HCT116 (cell line): Measurements from ENCODE around the gene ATP6V1E1. TPM values are rescaled to one million over a fixed set of nuclear protein-coding genes. Genes with fewer than 3 reads are reported as not detected.

Experiments used
- ATAC-seq: fragments of 200-7000 bp; cut with Tn5 transposase; 2 replicates; pipeline ENCODE4 v1.9.1; 2020; ENCODE audit warnings: mild to moderate bottlenecking, moderate library complexity
- BruUV-seq: library from RNA; stranded (reverse); fragments of 400-500 nt; replicated peaks from 2 replicates; lab custom pipeline; 2021; lab: Mats Ljungman, UMichigan
- CTCF ChIA-PET: fragments of 300-600 bp; sonication (Branson Sonifier 250); formaldehyde crosslinking; loops from one replicate; lab custom pipeline; 2021; ENCODE audit warnings: antibody characterized with exemption; lab: Charles Lee
- POLR2A ChIA-PET: fragments of 300-600, 350-600 bp; sonication (Branson Sonifier 250); formaldehyde crosslinking; loops from one replicate; lab custom pipeline; 2021; ENCODE audit warnings: antibody characterized with exemption; lab: Charles Lee
- RAD21 ChIA-PET, 2 experiments: fragments of 300-600 bp; sonication (Branson Sonifier 250); formaldehyde crosslinking; loops; one replicate each; lab custom pipeline; 2023; ENCODE audit warnings: low total read pairs in 2 of 2; ENCODE audit not compliant: uncharacterized antibody in 2 of 2, unreplicated experiment in 2 of 2, low non-redundant PET in 1 of 2; lab: Charles Lee
- DNase-seq: peaks from one replicate; pipeline ENCODE4 v3.0.0-alpha.2; 2010; ENCODE audit warnings: low read depth, low spot score
- H2AFZ ChIP-seq: fragments of 200-600 bp; shearing (Covaris generic), sonication (generic); 2 replicates; pipeline ENCODE4 v1.6.1; 2017; ENCODE audit warnings: low read depth, mixed run types, mixed read lengths, antibody characterized with exemption, low read length; ENCODE audit not compliant: poor library complexity, severe bottlenecking
- H3K27ac ChIP-seq: 2 replicates; pipeline ENCODE4 v1.5.1; 2012; ENCODE audit warnings: low read depth, low read length
- H3K27me3 ChIP-seq: fragments of 200-600 bp; sonication (generic); 2 replicates; pipeline ENCODE4 v1.6.1; 2016; ENCODE audit warnings: mixed run types, low read length, mixed read lengths; ENCODE audit not compliant: insufficient read depth
- H3K36me3 ChIP-seq, 2 experiments: fragments of 200-500 bp in 1 of 2; fragments of 200-600 bp in 1 of 2; sonication (Bioruptor generic) in 1 of 2; sonication (generic) in 1 of 2; 2 replicates each; pipeline versions ENCODE4 v1.5.1 to v1.6.1; 2014 to 2016; ENCODE audit warnings: low read length in 2 of 2, inconsistent platforms in 1 of 2, mixed read lengths in 1 of 2, mixed run types in 1 of 2; ENCODE audit not compliant: insufficient read depth in 2 of 2, control insufficient read depth in 1 of 2
- H3K4me1 ChIP-seq, 2 experiments: fragments of 200-600 bp in 1 of 2; sonication (generic) in 1 of 2; 2 replicates each; pipeline versions ENCODE4 v1.5.1 to v1.6.1; 2012 to 2017; ENCODE audit warnings: low read length in 2 of 2, inconsistent platforms in 1 of 2, mild to moderate bottlenecking in 1 of 2, mixed read lengths in 1 of 2, mixed run types in 1 of 2, moderate library complexity in 1 of 2; ENCODE audit not compliant: insufficient read depth in 2 of 2, control insufficient read depth in 1 of 2
- H3K4me2 ChIP-seq: fragments of 200-600 bp; sonication (generic); 2 replicates; pipeline ENCODE4 v1.6.1; 2017; ENCODE audit warnings: mixed run types, low read length, mixed read lengths
- H3K4me3 ChIP-seq, 2 experiments: fragments of 200-600 bp in 1 of 2; sonication (generic) in 1 of 2; replicated peaks in 1 of 2; 2 replicates each; pipeline ENCODE4 v1.5.1; 2011 to 2016; ENCODE audit warnings: low read length in 2 of 2, control low read depth in 1 of 2, low read depth in 1 of 2, mild to moderate bottlenecking in 1 of 2, mixed read lengths in 1 of 2, mixed run types in 1 of 2
- H3K79me2 ChIP-seq: fragments of 200-600 bp; sonication (generic); 2 replicates; pipeline ENCODE4 v1.6.1; 2017; ENCODE audit warnings: mild to moderate bottlenecking, mixed run types, low read length, moderate library complexity, mixed read lengths; ENCODE audit not compliant: insufficient read depth
- H3K9ac ChIP-seq: fragments of 200-600 bp; sonication (generic); 2 replicates; pipeline ENCODE4 v1.6.1; 2016; ENCODE audit warnings: low read length, mixed read lengths
- H3K9me2 ChIP-seq: fragments of 200-600 bp; sonication (generic), shearing (Covaris generic); 2 replicates; pipeline ENCODE4 v1.6.1; 2017; ENCODE audit warnings: mixed run types, mild to moderate bottlenecking, moderate library complexity; ENCODE audit not compliant: insufficient read depth
- H3K9me3 ChIP-seq, 2 experiments: fragments of 200-500 bp in 1 of 2; fragments of 200-600 bp in 1 of 2; sonication (Bioruptor generic) in 1 of 2; sonication (generic) in 1 of 2; 2 replicates each; pipeline ENCODE4 v1.6.1; 2014 to 2017; ENCODE audit warnings: low read length in 2 of 2, mixed read lengths in 2 of 2, inconsistent platforms in 1 of 2, low read depth in 1 of 2, mild to moderate bottlenecking in 1 of 2, mixed run types in 1 of 2, moderate library complexity in 1 of 2; ENCODE audit not compliant: control insufficient read depth in 1 of 2, insufficient read depth in 1 of 2
- H4K20me1 ChIP-seq: fragments of 200-600 bp; sonication (generic), shearing (Covaris generic); 2 replicates; pipeline ENCODE4 v1.6.1; 2017; ENCODE audit warnings: mixed run types, mild to moderate bottlenecking, moderate library complexity; ENCODE audit not compliant: insufficient read depth
- CBX3 ChIP-seq: IDR thresholded peaks from 2 replicates; pipeline ENCODE4 v1.6.1; 2012; ENCODE audit warnings: low read depth
- EGR1 ChIP-seq: IDR thresholded peaks from 2 replicates; pipeline ENCODE4 v1.6.1; 2012; ENCODE audit warnings: low read depth
- EZH2 ChIP-seq: fragments of 200-600 bp; sonication (generic); IDR thresholded peaks from 2 replicates; pipeline ENCODE4 v1.6.1; 2017; ENCODE audit warnings: antibody characterized with exemption, mixed run types
- EZH2phosphoT487 ChIP-seq: fragments of 200-600 bp; IDR thresholded peaks from 2 replicates; pipeline ENCODE4 v1.6.1; 2018; ENCODE audit warnings: antibody characterized with exemption, borderline replicate concordance
- FOSL1 ChIP-seq: IDR thresholded peaks from 2 replicates; pipeline ENCODE4 v1.6.1; 2012; ENCODE audit warnings: low read depth
- JUND ChIP-seq: IDR thresholded peaks from 2 replicates; pipeline ENCODE4 v1.6.1; 2012
- POLR2A ChIP-seq: IDR thresholded peaks from 2 replicates; pipeline ENCODE4 v1.7.0; 2011; ENCODE audit warnings: borderline replicate concordance; ENCODE audit not compliant: insufficient read depth, insufficient read length; ENCODE audit errors: extremely low read depth
- POLR2AphosphoS5 ChIP-seq: IDR thresholded peaks from 2 replicates; pipeline ENCODE4 v1.6.1; 2011; ENCODE audit warnings: mild to moderate bottlenecking, low read depth, low read length, moderate library complexity
- SIN3A ChIP-seq: IDR thresholded peaks from 2 replicates; pipeline ENCODE4 v1.6.1; 2012; ENCODE audit warnings: low read depth
- SRF ChIP-seq: IDR thresholded peaks from 2 replicates; pipeline ENCODE4 v1.6.1; 2012; ENCODE audit warnings: low read depth
- TCF7L2 ChIP-seq: IDR thresholded peaks from 2 replicates; pipeline ENCODE4 v1.7.0; 2011; ENCODE audit warnings: borderline replicate concordance, inconsistent platforms; ENCODE audit not compliant: insufficient read depth, insufficient read length; ENCODE audit errors: extremely low read depth
- ZFX ChIP-seq: fragments of 450-650 bp; IDR thresholded peaks from 2 replicates; pipeline ENCODE4 v1.6.1; 2017
- intact Hi-C: fragments of 100-400 bp; cut with micrococcal nuclease; formaldehyde crosslinking; loops from 2 replicates; pipeline ENCODE4 v1.10.0; 2022
- total RNA-seq: library from RNA; stranded (reverse); gene quantifications from one replicate; pipeline ENCODE4 v1.2.1, GENCODE V29; 2021; ENCODE audit not compliant: unreplicated experiment
- TF ChIP-seq, protein P1 (sequence below): IDR thresholded peaks from 2 replicates; pipeline ENCODE4 v1.6.1; 2012
- TF ChIP-seq, protein P2 (sequence below): IDR thresholded peaks from 2 replicates; pipeline ENCODE4 v1.6.1; 2011; ENCODE audit warnings: mild to moderate bottlenecking, low read length, moderate library complexity; ENCODE audit not compliant: insufficient replicate concordance; ENCODE audit errors: extremely low read depth
- TF ChIP-seq, protein P3 (sequence below): IDR thresholded peaks from 2 replicates; pipeline ENCODE4 v1.6.1; 2012
- TF ChIP-seq, protein P4 (sequence below): IDR thresholded peaks from 2 replicates; pipeline ENCODE4 v1.6.1; 2012; ENCODE audit warnings: low read depth

ATP6V1E1 gene
- total RNA-seq, 1 experiment from 2014 or later, result 107 TPM

DNA sequence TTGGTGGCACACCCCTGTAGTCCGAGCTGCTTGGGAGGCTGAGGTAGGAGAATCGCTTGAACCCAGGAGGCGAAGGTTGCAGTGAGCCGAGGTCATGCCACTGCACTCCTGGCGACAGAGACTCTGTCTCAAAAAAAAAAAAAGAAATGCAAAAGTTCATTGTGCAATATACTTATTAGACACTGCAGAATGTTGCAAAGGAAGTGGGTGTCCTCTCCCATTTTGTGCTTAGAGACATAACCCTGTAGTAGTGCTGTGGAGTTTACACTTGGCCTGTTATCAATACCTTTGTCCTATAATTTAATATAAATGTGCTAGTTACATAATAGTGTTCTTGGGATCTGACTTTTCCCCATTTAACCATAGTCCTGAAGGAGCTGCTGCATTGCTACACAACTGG is 19.4 kb upstream of the ATP6V1E1 start:
- Histone ChIP-seq H3K9ac (no peak overlapping the region), H3K36me3 (no peaks in the 10 kb centered on the region), H3K4me2 (no peak overlapping the region), H3K27me3 (no peaks in the 10 kb centered on the region), H3K9me3 (no peaks in the 10 kb centered on the region), H2AFZ (no peak overlapping the region), H3K27ac (no peak overlapping the region), H4K20me1 (no peaks in the 10 kb centered on the region), H3K4me3 (no peak overlapping the region), H3K4me1 (no peaks in the 10 kb centered on the region; a peak in 1 of 4 replicates), H3K79me2 (peaks cover 20% of the 10 kb centered on the region; the same call in 1 of the 2 replicates), H3K9me2 (no peaks in the 10 kb centered on the region)
- CTCF ChIA-PET, result no interaction called here
- POLR2A ChIA-PET, result no interaction called here
- RAD21 ChIA-PET, result no interaction called here
- ATAC-seq (no peak), DNase-seq (no peak)
- no peak for TF ChIP-seq POLR2A
- TF ChIP-seq, protein P1, sequence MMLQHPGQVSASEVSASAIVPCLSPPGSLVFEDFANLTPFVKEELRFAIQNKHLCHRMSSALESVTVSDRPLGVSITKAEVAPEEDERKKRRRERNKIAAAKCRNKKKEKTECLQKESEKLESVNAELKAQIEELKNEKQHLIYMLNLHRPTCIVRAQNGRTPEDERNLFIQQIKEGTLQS, result no peak
- TF ChIP-seq EZH2, result no peak
- no peak for TF ChIP-seq SIN3A
- TF ChIP-seq TCF7L2, result no peak
- no peak for TF ChIP-seq FOSL1
- BruUV-seq, result no TSS peak
- intact Hi-C loops, result no loop called here

DNA sequence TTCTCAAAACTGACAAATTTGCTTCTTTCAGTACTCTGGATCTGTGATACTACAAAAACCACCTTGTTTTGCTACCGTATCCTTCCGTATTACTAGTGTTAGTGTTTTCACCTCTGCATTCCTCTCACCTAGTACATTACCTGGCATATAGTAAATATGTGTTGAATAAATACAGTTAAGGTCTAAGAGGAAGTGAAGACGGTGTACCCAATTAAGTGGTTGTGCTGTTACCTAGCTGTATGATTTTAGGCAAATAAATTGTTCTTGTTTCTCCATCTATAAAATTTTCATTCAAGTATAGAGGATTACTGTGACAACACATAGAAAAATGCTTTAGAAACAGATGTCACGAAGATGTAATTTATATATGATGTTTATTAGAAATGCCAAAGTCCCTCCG is 18.9 kb upstream of the ATP6V1E1 start:
- intact Hi-C loops, result no loop called here
- Histone ChIP-seq H2AFZ (no peak overlapping the region), H3K79me2 (peaks cover 25% of the 10 kb centered on the region), H3K4me2 (no peak overlapping the region), H3K4me1 (no peaks in the 10 kb centered on the region; a peak in 1 of 4 replicates), H3K9ac (no peak overlapping the region), H3K27me3 (no peaks in the 10 kb centered on the region), H3K36me3 (no peaks in the 10 kb centered on the region), H3K27ac (no peak overlapping the region), H4K20me1 (no peaks in the 10 kb centered on the region), H3K9me2 (no peaks in the 10 kb centered on the region), H3K9me3 (no peaks in the 10 kb centered on the region), H3K4me3 (no peak overlapping the region)
- POLR2A ChIA-PET, result interaction anchor here (0.6 kb wide), 1 partner anchor 502 kb away, joined by 3 read pairs; the partner anchor contains the start of gene USP18
- DNase-seq (no peak), ATAC-seq (no peak)
- no TSS peak for BruUV-seq
- RAD21 ChIA-PET, result no interaction called here
- CTCF ChIA-PET, result no interaction called here
- TF ChIP-seq EGR1 (no peak), TCF7L2 (no peak), ZFX (no peak), POLR2AphosphoS5 (no peak), FOSL1 (no peak), POLR2A (no peak), JUND (no peak), SRF (no peak), EZH2phosphoT487 (no peak), CBX3 (no peak)
- TF ChIP-seq, protein P2, sequence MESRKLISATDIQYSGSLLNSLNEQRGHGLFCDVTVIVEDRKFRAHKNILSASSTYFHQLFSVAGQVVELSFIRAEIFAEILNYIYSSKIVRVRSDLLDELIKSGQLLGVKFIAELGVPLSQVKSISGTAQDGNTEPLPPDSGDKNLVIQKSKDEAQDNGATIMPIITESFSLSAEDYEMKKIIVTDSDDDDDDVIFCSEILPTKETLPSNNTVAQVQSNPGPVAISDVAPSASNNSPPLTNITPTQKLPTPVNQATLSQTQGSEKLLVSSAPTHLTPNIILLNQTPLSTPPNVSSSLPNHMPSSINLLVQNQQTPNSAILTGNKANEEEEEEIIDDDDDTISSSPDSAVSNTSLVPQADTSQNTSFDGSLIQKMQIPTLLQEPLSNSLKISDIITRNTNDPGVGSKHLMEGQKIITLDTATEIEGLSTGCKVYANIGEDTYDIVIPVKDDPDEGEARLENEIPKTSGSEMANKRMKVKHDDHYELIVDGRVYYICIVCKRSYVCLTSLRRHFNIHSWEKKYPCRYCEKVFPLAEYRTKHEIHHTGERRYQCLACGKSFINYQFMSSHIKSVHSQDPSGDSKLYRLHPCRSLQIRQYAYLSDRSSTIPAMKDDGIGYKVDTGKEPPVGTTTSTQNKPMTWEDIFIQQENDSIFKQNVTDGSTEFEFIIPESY, result no peak
- TF ChIP-seq, protein P3, sequence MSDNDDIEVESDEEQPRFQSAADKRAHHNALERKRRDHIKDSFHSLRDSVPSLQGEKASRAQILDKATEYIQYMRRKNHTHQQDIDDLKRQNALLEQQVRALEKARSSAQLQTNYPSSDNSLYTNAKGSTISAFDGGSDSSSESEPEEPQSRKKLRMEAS, result no peak
- TF ChIP-seq, protein P4, sequence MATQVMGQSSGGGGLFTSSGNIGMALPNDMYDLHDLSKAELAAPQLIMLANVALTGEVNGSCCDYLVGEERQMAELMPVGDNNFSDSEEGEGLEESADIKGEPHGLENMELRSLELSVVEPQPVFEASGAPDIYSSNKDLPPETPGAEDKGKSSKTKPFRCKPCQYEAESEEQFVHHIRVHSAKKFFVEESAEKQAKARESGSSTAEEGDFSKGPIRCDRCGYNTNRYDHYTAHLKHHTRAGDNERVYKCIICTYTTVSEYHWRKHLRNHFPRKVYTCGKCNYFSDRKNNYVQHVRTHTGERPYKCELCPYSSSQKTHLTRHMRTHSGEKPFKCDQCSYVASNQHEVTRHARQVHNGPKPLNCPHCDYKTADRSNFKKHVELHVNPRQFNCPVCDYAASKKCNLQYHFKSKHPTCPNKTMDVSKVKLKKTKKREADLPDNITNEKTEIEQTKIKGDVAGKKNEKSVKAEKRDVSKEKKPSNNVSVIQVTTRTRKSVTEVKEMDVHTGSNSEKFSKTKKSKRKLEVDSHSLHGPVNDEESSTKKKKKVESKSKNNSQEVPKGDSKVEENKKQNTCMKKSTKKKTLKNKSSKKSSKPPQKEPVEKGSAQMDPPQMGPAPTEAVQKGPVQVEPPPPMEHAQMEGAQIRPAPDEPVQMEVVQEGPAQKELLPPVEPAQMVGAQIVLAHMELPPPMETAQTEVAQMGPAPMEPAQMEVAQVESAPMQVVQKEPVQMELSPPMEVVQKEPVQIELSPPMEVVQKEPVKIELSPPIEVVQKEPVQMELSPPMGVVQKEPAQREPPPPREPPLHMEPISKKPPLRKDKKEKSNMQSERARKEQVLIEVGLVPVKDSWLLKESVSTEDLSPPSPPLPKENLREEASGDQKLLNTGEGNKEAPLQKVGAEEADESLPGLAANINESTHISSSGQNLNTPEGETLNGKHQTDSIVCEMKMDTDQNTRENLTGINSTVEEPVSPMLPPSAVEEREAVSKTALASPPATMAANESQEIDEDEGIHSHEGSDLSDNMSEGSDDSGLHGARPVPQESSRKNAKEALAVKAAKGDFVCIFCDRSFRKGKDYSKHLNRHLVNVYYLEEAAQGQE, result no peak
